A549 (cell line): Measurements from ENCODE around the gene GOLGA8B. TPM values are rescaled to one million over a fixed set of nuclear protein-coding genes. Genes with fewer than 3 reads are reported as not detected.
"Not testable (repeated sequence)": the region's sequence is repeated elsewhere in the genome, so short reads cannot be mapped to it uniquely, and the experiment has no call there.

Source experiments
- ATAC-seq, 2 experiments: fragments of 200-7000 bp in 1 of 2; fragments of >200 bp in 1 of 2; cut with Nextera tagmentation in 1 of 2; cut with Tn5 transposase in 1 of 2; 3 replicates each; pipeline versions ENCODE4 v1.8.0 to v1.9.1; 2018 to 2020; ENCODE audit warnings: mild to moderate bottlenecking in 1 of 2, moderate library complexity in 1 of 2
- CTCF ChIA-PET: fragments of 300-600 bp; sonication (Branson Sonifier 250); formaldehyde crosslinking; extraction: SDS; loops from one replicate; lab custom pipeline; 2021; ENCODE audit warnings: antibody characterized with exemption, inconsistent platforms; lab: Yijun Ruan, JAX
- POLR2A ChIA-PET: fragments of 350-600 bp; formaldehyde crosslinking; extraction: SDS; loops from one replicate; lab custom pipeline; 2021; ENCODE audit warnings: antibody characterized with exemption, inconsistent platforms; lab: Yijun Ruan, JAX
- DNase-seq, 2 experiments: peaks; one replicate each; pipeline versions ENCODE4 v3.0.0 to v3.0.0-alpha.2; 2011 to 2016; ENCODE audit warnings: low read depth in 1 of 2, low spot score in 1 of 2
- FAIRE-seq: peaks from 2 replicates; lab custom pipeline; 2011; peaks lifted over from hg19 to GRCh38; lab: Jason Lieb, UNC
- H3K27ac ChIP-seq, 2 experiments: fragments of >200 bp; sonication (Bioruptor Twin); formaldehyde crosslinking; 3 replicates each; pipeline ENCODE4 v1.5.1; 2016 to 2017
- H3K4me1 ChIP-seq: fragments of >200 bp; sonication (Bioruptor Twin); formaldehyde crosslinking; 3 replicates; pipeline ENCODE4 v1.6.1; 2016
- H3K4me2 ChIP-seq: fragments of >200 bp; sonication (Bioruptor Twin); formaldehyde crosslinking; 3 replicates; pipeline ENCODE4 v1.6.1; 2016
- H3K4me3 ChIP-seq: fragments of >200 bp; sonication (Bioruptor Twin); formaldehyde crosslinking; 3 replicates; pipeline ENCODE4 v1.5.1; 2016
- H3K9me3 ChIP-seq: fragments of >200 bp; sonication (Bioruptor Twin); formaldehyde crosslinking; 3 replicates; pipeline ENCODE4 v1.6.1; 2016
- BHLHE40 ChIP-seq: IDR thresholded peaks from 2 replicates; pipeline ENCODE4 v1.6.1; 2012; ENCODE audit warnings: low read depth, low read length, inconsistent platforms
- CBX8 ChIP-seq: fragments of 200-600 bp; sonication (generic); IDR thresholded peaks from 2 replicates; pipeline ENCODE4 v1.6.1; 2016
- CEBPB ChIP-seq, 2 experiments: fragments of >200 bp in 1 of 2; sonication (Bioruptor Twin) in 1 of 2; formaldehyde crosslinking in 1 of 2; IDR thresholded peaks; 2 replicates each; pipeline ENCODE4 v1.6.1; 2012 to 2016
- ELK1 ChIP-seq: fragments of 150-350 bp; IDR thresholded peaks from 2 replicates; pipeline ENCODE4 v1.6.1; 2014; ENCODE audit warnings: low read depth, mild to moderate bottlenecking, low read length
- EP300 ChIP-seq, 2 experiments: fragments of >200 bp; sonication (Bioruptor Twin); formaldehyde crosslinking; IDR thresholded peaks; 2 replicates in 1 of 2; 3 replicates in 1 of 2; pipeline ENCODE4 v1.6.1; 2016 to 2017
- ESRRA ChIP-seq: fragments of 150-350 bp; IDR thresholded peaks from 2 replicates; pipeline ENCODE4 v1.6.1; 2014; ENCODE audit warnings: mild to moderate bottlenecking, low read length, borderline replicate concordance
- FOXS1 ChIP-seq: fragments of 250-450 bp; sonication (Bioruptor Pico); IDR thresholded peaks from 2 replicates; pipeline ENCODE4 v1.5.0; 2020; ENCODE audit warnings: mild to moderate bottlenecking, moderate library complexity
- HES2 ChIP-seq: fragments of >200 bp; sonication (Bioruptor Twin); formaldehyde crosslinking; IDR thresholded peaks from 2 replicates; pipeline ENCODE4 v1.6.1; 2016
- HOXB5 ChIP-seq: fragments of 250-450 bp; sonication (Bioruptor Pico); IDR thresholded peaks from 2 replicates; pipeline ENCODE4 v1.5.0; 2020; ENCODE audit warnings: mild to moderate bottlenecking, moderate library complexity
- JUN ChIP-seq, 2 experiments: fragments of >200 bp; sonication (Bioruptor Twin); formaldehyde crosslinking; IDR thresholded peaks; 2 replicates in 1 of 2; 3 replicates in 1 of 2; pipeline ENCODE4 v1.6.1; 2016 to 2017
- MAZ ChIP-seq: fragments of 150-350 bp; IDR thresholded peaks from 2 replicates; pipeline ENCODE4 v1.6.1; 2014; ENCODE audit warnings: antibody characterized with exemption, low read depth, low read length, borderline replicate concordance
- RARB ChIP-seq: fragments of 250-450 bp; sonication (Bioruptor Pico); IDR thresholded peaks from 2 replicates; pipeline ENCODE4 v1.8.0; 2021; ENCODE audit warnings: mild to moderate bottlenecking, moderate library complexity
- RNF2 ChIP-seq: fragments of 200-600 bp; sonication (generic); IDR thresholded peaks from 2 replicates; pipeline ENCODE4 v1.6.1; 2016; ENCODE audit warnings: low read depth, mild to moderate bottlenecking, antibody characterized with exemption, moderate library complexity, borderline replicate concordance
- TFCP2L1 ChIP-seq: fragments of 250-450 bp; sonication (Bioruptor Pico); IDR thresholded peaks from 2 replicates; pipeline ENCODE4 v1.5.0; 2021; ENCODE audit warnings: mild to moderate bottlenecking
- ZC3H11A ChIP-seq: fragments of 450-650 bp; IDR thresholded peaks from 2 replicates; pipeline ENCODE4 v1.6.1; 2014; ENCODE audit warnings: antibody characterized with exemption, mild to moderate bottlenecking
- ZFP36 ChIP-seq: fragments of 450-650 bp; IDR thresholded peaks from 2 replicates; pipeline ENCODE4 v1.6.1; 2014; ENCODE audit warnings: borderline replicate concordance; ENCODE audit not compliant: partially characterized antibody
- ZSCAN20 ChIP-seq: fragments of 250-450 bp; sonication (Bioruptor Pico); IDR thresholded peaks from 2 replicates; pipeline ENCODE4 v1.8.0; 2022; ENCODE audit warnings: mild to moderate bottlenecking, moderate library complexity
- WGBS: methylation state at CpG from one replicate; pipeline ENCODE4 v1.1.6; 2017; ENCODE audit errors: missing lambda C conversion rate; 5-methylcytosine and 5-hydroxymethylcytosine counted together
- polyA plus RNA-seq, 4 experiments: library from polyadenylated mRNA; depleted of rRNA in 3 of 4; stranded (reverse); fragments of >200 nt; fragmentation: RNase III in 1 of 4; extraction: RNeasy Plus Mini Kit Qiagen cat#74134 plus additional on column Dnase treatment in 1 of 4; gene quantifications; 2 replicates in 3 of 4; 3 replicates in 1 of 4; pipeline ENCODE4 v1.2.3, GENCODE V29; 2011 to 2017
- TF ChIP-seq, protein P1 (sequence below): fragments of 450-650 bp; IDR thresholded peaks from 2 replicates; pipeline ENCODE4 v1.6.1; 2014; ENCODE audit warnings: antibody characterized with exemption

The GOLGA8B gene
- polyA plus RNA-seq, 2 of the 4 experiments (the other 2 are of a cell fraction), result 38.1 to 49.0 TPM

GRCh38 chr15:34581043-34581365 lies 2.4 kb downstream of the GOLGA8B start (continued):
- TF ChIP-seq, protein P1, sequence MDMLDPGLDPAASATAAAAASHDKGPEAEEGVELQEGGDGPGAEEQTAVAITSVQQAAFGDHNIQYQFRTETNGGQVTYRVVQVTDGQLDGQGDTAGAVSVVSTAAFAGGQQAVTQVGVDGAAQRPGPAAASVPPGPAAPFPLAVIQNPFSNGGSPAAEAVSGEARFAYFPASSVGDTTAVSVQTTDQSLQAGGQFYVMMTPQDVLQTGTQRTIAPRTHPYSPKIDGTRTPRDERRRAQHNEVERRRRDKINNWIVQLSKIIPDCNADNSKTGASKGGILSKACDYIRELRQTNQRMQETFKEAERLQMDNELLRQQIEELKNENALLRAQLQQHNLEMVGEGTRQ, result no peak
- TF ChIP-seq HOXB5 (CRISPR knock-in tag), result no peak
- TF ChIP-seq ELK1, result no peak
- TF ChIP-seq MAZ, result no peak
- TF ChIP-seq HES2, result no peak
- TF ChIP-seq BHLHE40, result no peak
- no peak for TF ChIP-seq CBX8
- no peak for TF ChIP-seq RNF2

DNA sequence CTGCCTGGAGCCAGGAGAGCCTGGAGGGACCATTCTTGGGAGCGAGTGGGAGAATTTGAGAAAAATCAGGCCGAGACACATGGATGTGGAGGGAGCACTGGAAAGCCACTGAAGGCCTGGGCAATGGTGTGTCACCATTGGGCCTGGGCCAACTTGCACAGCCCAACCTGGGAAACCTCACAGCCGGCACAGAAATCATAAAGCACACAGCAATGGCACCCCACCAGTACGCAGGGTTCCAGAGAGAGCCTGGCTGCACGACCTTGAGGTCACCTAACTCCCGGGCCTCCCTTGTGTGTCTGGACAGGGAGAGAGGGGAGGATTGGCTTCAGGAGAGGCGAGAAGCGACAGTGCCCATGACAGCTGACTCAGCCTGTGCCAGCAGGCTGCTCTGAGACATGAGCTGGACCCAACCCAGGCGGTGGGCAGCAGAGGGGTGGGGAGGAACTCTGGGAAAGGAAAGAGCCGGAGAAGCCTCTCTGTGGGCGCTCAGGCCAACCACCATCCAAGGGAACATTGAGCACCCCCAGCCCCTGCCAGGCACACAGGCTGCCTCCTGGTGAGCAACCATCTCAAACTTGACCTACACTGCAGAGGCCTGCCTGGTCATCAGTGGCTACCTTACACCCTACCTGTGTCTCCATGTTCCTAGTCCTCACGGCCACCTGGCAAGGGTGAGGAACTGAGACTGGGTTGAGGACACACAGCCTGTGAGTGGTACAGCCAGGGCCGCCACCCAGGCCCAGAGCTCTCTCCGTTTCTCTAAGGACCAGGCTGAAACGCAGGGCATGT lies 3.0 kb downstream of the GOLGA8B start:
- H3K4me3 ChIP-seq, ATAC-seq, DNase-seq, FAIRE-seq, H3K27ac ChIP-seq, H3K4me2 ChIP-seq, POLR2A ChIA-PET, H3K9me3 ChIP-seq: not testable (repeated sequence)
- CTCF ChIA-PET, result interaction anchor here (0.8 kb wide), 1 partner anchor 340 kb away, joined by 3 read pairs; no protein-coding TSS in a partner anchor
- H3K4me1 ChIP-seq, result peaks cover 23% of the 10 kb centered on the region
- 92% methylated on average over 12 of the region's 15 CpGs for whole genome bisulfite sequencing

DNA sequence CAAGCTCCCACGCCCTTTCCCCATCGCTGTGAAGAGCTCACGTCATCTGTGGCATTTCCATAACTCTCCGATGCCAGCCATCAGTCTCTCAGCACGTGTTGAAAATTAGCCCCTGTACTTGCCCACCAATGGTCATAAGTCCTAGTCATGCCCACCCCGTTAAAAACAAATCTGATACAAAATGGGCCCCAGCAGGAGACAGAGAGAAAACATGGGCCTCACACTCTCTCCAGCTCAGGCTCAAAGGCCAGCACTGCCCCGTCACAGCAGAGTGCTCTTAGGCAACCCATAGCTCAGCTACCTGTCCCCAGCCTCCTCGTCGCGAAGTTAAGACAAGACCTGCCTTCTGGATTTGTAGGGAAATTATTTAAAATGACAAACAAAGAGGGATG lies 5.2 kb downstream of the GOLGA8B start:
- FAIRE-seq (no peak), ATAC-seq (no peak)
- WGBS, result 95% methylated on average over 10 of the region's 10 CpGs

GRCh38 chr15:34577658-34578282 lies 5.7 kb downstream of the GOLGA8B start:
- DNase-seq, FAIRE-seq, H3K9me3 ChIP-seq, ATAC-seq, CTCF ChIA-PET, H3K27ac ChIP-seq, H3K4me2 ChIP-seq, H3K4me3 ChIP-seq, POLR2A ChIA-PET: not testable (repeated sequence)
- peaks cover 19% of the 10 kb centered on the region; the same call in 2 of the 3 replicates for H3K4me1 ChIP-seq
- 83% methylated on average over 4 of the region's 4 CpGs for WGBS

More for the DNA sequence above, 5.2 kb downstream of the GOLGA8B start:
- no peak overlapping the region for H3K4me3 ChIP-seq
- peaks cover 19% of the 10 kb centered on the region; the same call in 2 of the 3 replicates for H3K4me1 ChIP-seq
- ChIA-PET CTCF (no interaction called here), POLR2A (no interaction called here)
- H3K9me3 ChIP-seq, result no peaks in the 10 kb centered on the region
- H3K27ac ChIP-seq, result no peak overlapping the region
- TF ChIP-seq, protein P1, result no peak
- TF ChIP-seq ZC3H11A (no peak), TFCP2L1 (CRISPR knock-in tag) (no peak), CEBPB (IDR thresholded peaks at IDR 0.05) (no peak), ZFP36 (no peak), ESRRA (no peak), RARB (no peak), ZSCAN20 (CRISPR knock-in tag) (no peak), BHLHE40 (no peak), JUN (IDR thresholded peaks at IDR 0.05) (no peak), FOXS1 (no peak), EP300 (IDR thresholded peaks at IDR 0.05) (no peak)
- no peak overlapping the region for H3K4me2 ChIP-seq
- DNase-seq, result no peak

DNA sequence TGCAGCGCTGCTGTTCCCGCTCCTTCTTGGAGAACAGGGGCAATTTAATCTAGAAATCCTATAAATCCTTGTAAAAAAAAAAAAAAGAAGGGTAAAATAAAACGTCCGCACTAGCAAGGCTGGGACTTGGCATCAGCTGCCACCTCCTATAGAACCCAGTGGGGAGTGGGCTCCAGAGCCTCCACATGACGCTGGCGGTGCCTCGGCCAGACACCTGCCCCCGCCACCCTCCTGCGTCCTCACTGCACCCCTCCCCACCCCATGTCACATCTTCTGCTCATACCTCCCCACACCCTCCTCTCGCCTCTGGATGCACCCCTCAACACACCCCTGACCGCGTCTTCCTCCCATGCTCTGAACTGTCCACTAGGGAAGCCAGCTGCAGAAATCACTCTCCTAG lies 8.4 kb downstream of the GOLGA8B start:
- H3K4me1 ChIP-seq, result peaks cover 10% of the 10 kb centered on the region; the same call in 2 of the 3 replicates
- H3K27ac ChIP-seq, H3K9me3 ChIP-seq, ATAC-seq, DNase-seq, POLR2A ChIA-PET, FAIRE-seq, H3K4me2 ChIP-seq, H3K4me3 ChIP-seq: not testable (repeated sequence)
- CTCF ChIA-PET, result interaction anchor here (0.6 kb wide), 1 partner anchor 53 kb away, joined by 3 read pairs; no protein-coding TSS in a partner anchor
- 83% methylated on average over 12 of the region's 12 CpGs for WGBS

- ATAC-seq, H3K27ac ChIP-seq, H3K4me1 ChIP-seq, H3K4me2 ChIP-seq, H3K4me3 ChIP-seq, POLR2A ChIA-PET, DNase-seq, CTCF ChIA-PET, FAIRE-seq, H3K9me3 ChIP-seq: not testable (repeated sequence)
- WGBS, result 94% methylated on average over 5 of the region's 6 CpGs
These were observed 10.5 kb downstream of the GOLGA8B start for GRCh38 chr15:34572921-34573320.
